GM20000 (cell line): ENCODE data around the gene PHF21A.

ENCODE experiments used
- DNase-seq: peaks from one replicate; pipeline ENCODE4 v3.0.0; 2012; ENCODE audit warnings: low spot score
- CTCF ChIP-seq: IDR thresholded peaks from 2 replicates; pipeline ENCODE4 v1.5.1; 2012; ENCODE audit warnings: mild to moderate bottlenecking, control low read depth; ENCODE audit errors: extremely low read depth, missing control alignments

The PHF21A gene

GRCh38 chr11:45929486-45930030 lies 191.7 kb downstream of the PHF21A start:
- no peak for DNase-seq
- TF ChIP-seq CTCF, result no peak

- no peak for TF ChIP-seq CTCF
- peak; percentile 4 for DNase-seq
Observed at GRCh38 chr11:45928535-45929215, 192.6 kb downstream of the PHF21A start.

- peak; percentile 13 for DNase-seq
- no peak for TF ChIP-seq CTCF
Observed at GRCh38 chr11:45927684-45928413, 193.4 kb downstream of the PHF21A start.

GRCh38 chr11:45927332-45927683 lies 193.9 kb downstream of the PHF21A start:
- DNase-seq, result peak; percentile 5
- TF ChIP-seq CTCF, result no peak

GRCh38 chr11:45926536-45927331 lies 194.5 kb downstream of the PHF21A start:
- no peak for TF ChIP-seq CTCF
- DNase-seq, result no peak

- TF ChIP-seq CTCF, result no peak
- peak; percentile 6 for DNase-seq
Observed at GRCh38 chr11:45926001-45926401, 195.3 kb downstream of the PHF21A start.
